CD4-positive, alpha-beta T cell (primary cell): ENCODE measurements around the gene CCDC146. TPM values are rescaled to one million over a fixed set of nuclear protein-coding genes. Genes with fewer than 3 reads are reported as not detected.

Experiments used
- ATAC-seq: fragments of 200-7000 bp; cut with Tn5 transposase; one replicate; pipeline ENCODE4 v1.10.0; 2022; ENCODE audit warnings: mild to moderate bottlenecking; ENCODE audit not compliant: poor library complexity
- CTCF ChIA-PET: fragments of 350-600 bp; sonication (Branson Sonifier 250); formaldehyde crosslinking; loops from one replicate; lab custom pipeline; 2021; ENCODE audit warnings: antibody characterized with exemption, inconsistent platforms; lab: Charles Lee
- POLR2A ChIA-PET: fragments of 350-600 bp; sonication (Branson Sonifier 250); formaldehyde crosslinking; loops from one replicate; lab custom pipeline; 2021; ENCODE audit warnings: antibody characterized with exemption, inconsistent platforms; lab: Charles Lee
- DNase-seq, 14 experiments: peaks; one replicate each; pipeline ENCODE4 v3.0.0-alpha.2; 2013 to 2020; ENCODE audit warnings: mixed read lengths in 2 of 14
- H3K27ac ChIP-seq, 2 donors: one replicate each; pipeline versions ENCODE4 v1.5.1 to v1.7.0; 2013; ENCODE audit warnings: low read length in 2 of 2, low read depth in 1 of 2, mild to moderate bottlenecking in 1 of 2
- H3K27me3 ChIP-seq, 2 experiments: 1 replicate in 1 of 2; 2 replicates in 1 of 2; pipeline versions ENCODE4 v1.6.1 to v1.7.0; 2013; ENCODE audit warnings: low read length in 2 of 2, control low read depth in 1 of 2, mild to moderate bottlenecking in 1 of 2, moderate library complexity in 1 of 2; ENCODE audit not compliant: insufficient read depth in 2 of 2, control insufficient read depth in 1 of 2
- H3K36me3 ChIP-seq: one replicate; pipeline ENCODE4 v1.6.1; 2013; ENCODE audit warnings: low read length, control low read depth; ENCODE audit not compliant: insufficient read depth
- H3K4me1 ChIP-seq: one replicate; pipeline ENCODE4 v1.6.1; 2013; ENCODE audit warnings: low read length, control low read depth; ENCODE audit not compliant: insufficient read depth
- H3K4me3 ChIP-seq: one replicate; pipeline ENCODE4 v1.5.1; 2013; ENCODE audit warnings: mild to moderate bottlenecking, low read length, moderate library complexity
- H3K9me3 ChIP-seq, 2 experiments: 1 replicate in 1 of 2; 2 replicates in 1 of 2; pipeline versions ENCODE4 v1.6.1 to v1.7.0; 2013; ENCODE audit warnings: low read length in 2 of 2, mild to moderate bottlenecking in 2 of 2, control low read depth in 1 of 2, moderate library complexity in 1 of 2; ENCODE audit not compliant: control insufficient read depth in 1 of 2, insufficient read depth in 1 of 2
- H3K27ac Mint-ChIP-seq: one replicate; pipeline ENCODE4 v1.8.0; 2020; ENCODE audit warnings: mixed read lengths
- H3K27me3 Mint-ChIP-seq: one replicate; pipeline ENCODE4 v1.8.0; 2021; ENCODE audit warnings: mixed read lengths
- H3K36me3 Mint-ChIP-seq: one replicate; pipeline ENCODE4 v1.8.0; 2021; ENCODE audit warnings: low read depth, mixed read lengths
- H3K4me1 Mint-ChIP-seq: one replicate; pipeline ENCODE4 v1.8.0; 2021; ENCODE audit warnings: low read depth, mixed read lengths
- H3K4me3 Mint-ChIP-seq: one replicate; pipeline ENCODE4 v1.8.0; 2020; ENCODE audit warnings: mild to moderate bottlenecking, mixed read lengths
- H3K9me3 Mint-ChIP-seq: one replicate; pipeline ENCODE4 v1.8.0; 2020; ENCODE audit warnings: mixed read lengths
- intact Hi-C, 2 experiments: fragments of 100-400 bp; cut with DNase I in 1 of 2; cut with micrococcal nuclease in 1 of 2; formaldehyde crosslinking; loops; one replicate each; pipeline versions ENCODE4 v1.15.1 to v1.9.0; 2023 to 2025; cut with DNase I, micrococcal nuclease
- total RNA-seq, 174 experiments: library from RNA in 2 of 174; stranded (reverse) in 2 of 174; gene quantifications; one replicate each; pipeline ENCODE4 v1.2.3 and lab custom pipeline; 2021 to 2026
- TF ChIP-seq, protein P1 (sequence below): fragments of 200-600 bp; IDR thresholded peaks from one replicate; pipeline ENCODE4 v1.8.0; 2022; ENCODE audit warnings: antibody characterized with exemption, mild to moderate bottlenecking

The CCDC146 gene
- total RNA-seq, 2 experiments from 2014 or later = 10.3 to 10.5 TPM

DNA sequence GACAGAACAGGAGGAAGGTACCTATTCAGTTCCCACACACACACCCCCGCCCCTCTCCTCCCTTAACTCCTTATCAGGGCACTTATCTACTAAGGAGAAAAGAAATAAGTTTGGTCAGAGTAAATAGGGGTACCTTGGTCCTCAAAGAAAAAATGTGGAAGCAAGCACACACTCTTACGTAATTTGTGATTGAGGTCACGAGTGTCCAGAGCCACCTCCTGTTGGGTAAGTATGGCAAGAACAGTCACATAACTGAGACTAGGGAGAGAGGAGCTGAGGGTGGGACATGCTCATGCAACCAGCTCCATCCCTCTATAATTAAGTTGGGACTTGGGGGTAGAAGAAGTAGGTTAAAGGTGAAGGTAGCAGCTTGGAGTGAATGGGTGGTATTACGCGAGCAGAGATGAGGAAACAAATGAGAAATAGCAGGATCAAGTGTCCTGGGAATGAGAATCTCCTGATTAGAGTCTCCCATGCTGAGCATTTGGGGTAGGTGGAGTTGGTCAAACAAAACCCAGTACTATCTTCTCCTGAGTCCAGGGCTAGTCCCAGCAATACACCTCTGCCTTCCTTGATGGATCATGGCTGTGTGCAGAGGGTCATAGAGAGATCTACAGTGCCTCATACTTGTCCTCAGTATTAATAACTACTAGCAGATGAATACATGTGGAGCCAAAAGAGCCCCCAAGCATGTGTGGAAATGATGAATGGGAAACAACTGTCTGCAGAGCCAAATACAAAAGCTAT is 216.6 kb downstream of the CCDC146 start:
- DNase-seq (peak in 1 of 14 experiments; percentile 45), ATAC-seq (no peak)
- H3K4me1 Mint-ChIP-seq = peaks cover 37% of the 10 kb centered on the region
- CTCF ChIA-PET = interaction anchor here (1.0 to 1.4 kb wide), 2 partner anchors 10 to 33 kb away, joined by 3 read pairs; no protein-coding TSS in a partner anchor
- H3K36me3 ChIP-seq = no peaks in the 10 kb centered on the region
- intact Hi-C loops = loop anchor here (10.0 kb wide), 1 partner anchor 214 kb away; the partner anchor contains the start of gene CCDC146 (in 2 of the 2)
- no peak overlapping the region for H3K4me3 Mint-ChIP-seq
- H3K4me3 ChIP-seq = no peak overlapping the region
- POLR2A ChIA-PET = no interaction called here
- no peaks in the 10 kb centered on the region for H3K9me3 ChIP-seq
- no peaks in the 10 kb centered on the region for H3K27me3 ChIP-seq
- H3K4me1 ChIP-seq = peaks cover 15% of the 10 kb centered on the region
- TF ChIP-seq, protein P1, sequence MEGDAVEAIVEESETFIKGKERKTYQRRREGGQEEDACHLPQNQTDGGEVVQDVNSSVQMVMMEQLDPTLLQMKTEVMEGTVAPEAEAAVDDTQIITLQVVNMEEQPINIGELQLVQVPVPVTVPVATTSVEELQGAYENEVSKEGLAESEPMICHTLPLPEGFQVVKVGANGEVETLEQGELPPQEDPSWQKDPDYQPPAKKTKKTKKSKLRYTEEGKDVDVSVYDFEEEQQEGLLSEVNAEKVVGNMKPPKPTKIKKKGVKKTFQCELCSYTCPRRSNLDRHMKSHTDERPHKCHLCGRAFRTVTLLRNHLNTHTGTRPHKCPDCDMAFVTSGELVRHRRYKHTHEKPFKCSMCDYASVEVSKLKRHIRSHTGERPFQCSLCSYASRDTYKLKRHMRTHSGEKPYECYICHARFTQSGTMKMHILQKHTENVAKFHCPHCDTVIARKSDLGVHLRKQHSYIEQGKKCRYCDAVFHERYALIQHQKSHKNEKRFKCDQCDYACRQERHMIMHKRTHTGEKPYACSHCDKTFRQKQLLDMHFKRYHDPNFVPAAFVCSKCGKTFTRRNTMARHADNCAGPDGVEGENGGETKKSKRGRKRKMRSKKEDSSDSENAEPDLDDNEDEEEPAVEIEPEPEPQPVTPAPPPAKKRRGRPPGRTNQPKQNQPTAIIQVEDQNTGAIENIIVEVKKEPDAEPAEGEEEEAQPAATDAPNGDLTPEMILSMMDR = no peak
- H3K27me3 Mint-ChIP-seq = no peaks in the 10 kb centered on the region
- H3K9me3 Mint-ChIP-seq = no peaks in the 10 kb centered on the region
- H3K27ac Mint-ChIP-seq = no peak overlapping the region
- H3K36me3 Mint-ChIP-seq = peaks cover 2% of the 10 kb centered on the region
- H3K27ac ChIP-seq = no peak overlapping the region

DNA sequence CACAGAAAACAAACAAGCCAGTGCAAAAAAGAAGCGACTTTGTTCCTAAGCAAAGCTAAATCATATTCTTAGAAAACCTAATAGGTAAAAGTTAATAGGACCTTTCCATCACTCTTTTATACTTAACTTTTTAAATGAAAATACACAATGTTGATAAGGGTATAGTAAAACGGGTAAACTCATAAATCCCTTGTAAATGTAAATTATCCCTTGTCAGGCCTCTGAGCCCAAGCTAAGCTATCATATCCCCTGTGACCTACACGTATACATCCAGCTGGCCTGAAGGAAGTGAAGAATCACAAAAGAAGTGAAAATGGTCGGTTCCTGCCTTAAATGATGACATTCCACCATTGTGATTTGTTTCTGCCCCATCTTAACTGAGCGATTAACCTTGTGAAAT is 217.3 kb downstream of the CCDC146 start:
- no peak for ATAC-seq
- no peaks in the 10 kb centered on the region for H3K9me3 ChIP-seq
- POLR2A ChIA-PET = no interaction called here
- H3K27ac ChIP-seq = no peak overlapping the region
- Mint-ChIP-seq H3K36me3 (no peaks in the 10 kb centered on the region), H3K4me3 (no peak overlapping the region), H3K27me3 (no peaks in the 10 kb centered on the region), H3K27ac (no peak overlapping the region), H3K9me3 (no peaks in the 10 kb centered on the region), H3K4me1 (peaks cover 37% of the 10 kb centered on the region)
- H3K27me3 ChIP-seq = no peaks in the 10 kb centered on the region
- peaks cover 15% of the 10 kb centered on the region for H3K4me1 ChIP-seq
- H3K4me3 ChIP-seq = no peak overlapping the region
- no peak for DNase-seq
- TF ChIP-seq, protein P1 = no peak
- CTCF ChIA-PET = interaction anchor here (1.0 to 1.4 kb wide), 2 partner anchors 9 to 32 kb away, joined by 3 read pairs; no protein-coding TSS in a partner anchor
- no peaks in the 10 kb centered on the region for H3K36me3 ChIP-seq
- intact Hi-C loops = loop anchor here (10.0 kb wide), 1 partner anchor 215 kb away; the partner anchor contains the start of gene CCDC146 (in 2 of the 2)

Other genes with a start within 250 kb of the CCDC146 start
- gene SPDYE17, start 90.3 kb upstream of the CCDC146 start, total RNA-seq = not detected
- 1 to 10 TPM in 1 of 2 experiments, under 1 TPM in 1; 0.82 to 1.8 TPM for gene SPDYE18, start 60.1 kb upstream of the CCDC146 start, total RNA-seq
- gene FGL2, start 77.2 kb downstream of the CCDC146 start, total RNA-seq = 1 to 10 TPM; 1.5 to 1.6 TPM